HUES6 (cell line): Measurements from ENCODE around the gene TTC21A.

Source experiments
- H3K27ac ChIP-seq: 2 replicates; pipeline ENCODE4 v1.7.0; 2013; ENCODE audit warnings: low read depth, mild to moderate bottlenecking, low read length, inconsistent platforms
- H3K27me3 ChIP-seq: 2 replicates; pipeline ENCODE4 v1.6.1; 2013; ENCODE audit warnings: low read length; ENCODE audit not compliant: control insufficient read depth, insufficient read depth
- H3K36me3 ChIP-seq: 2 replicates; pipeline ENCODE4 v1.6.1; 2013; ENCODE audit warnings: low read length; ENCODE audit not compliant: control insufficient read depth, insufficient read depth
- H3K4me1 ChIP-seq: 2 replicates; pipeline ENCODE4 v1.6.1; 2013; ENCODE audit warnings: low read length; ENCODE audit not compliant: control insufficient read depth, insufficient read depth
- H3K4me3 ChIP-seq: 2 replicates; pipeline ENCODE4 v1.5.1; 2013; ENCODE audit warnings: low read depth, low read length
- H3K9ac ChIP-seq: one replicate; pipeline ENCODE4 v1.6.1; 2013; ENCODE audit warnings: mild to moderate bottlenecking, low read length
- H3K9me3 ChIP-seq: 2 replicates; pipeline ENCODE4 v1.6.1; 2013; ENCODE audit warnings: low read depth, low read length; ENCODE audit not compliant: control insufficient read depth, insufficient read depth

TTC21A gene

GRCh38 chr3:39099738-39100499, 7.6 kb upstream of the TTC21A start:
- H3K4me3 ChIP-seq, result no peak overlapping the region
- H3K27ac ChIP-seq, result no peak overlapping the region
- H3K27me3 ChIP-seq, result no peaks in the 10 kb centered on the region
- no peaks in the 10 kb centered on the region for H3K9me3 ChIP-seq
- no peak overlapping the region for H3K9ac ChIP-seq
- H3K4me1 ChIP-seq, result no peaks in the 10 kb centered on the region
- H3K36me3 ChIP-seq, result peaks cover 61% of the 10 kb centered on the region

- H3K4me3 ChIP-seq, result no peak overlapping the region
Measured at GRCh38 chr3:39100500-39100886, 7.0 kb upstream of the TTC21A start.

GRCh38 chr3:39101022-39101689, 6.3 kb upstream of the TTC21A start:
- Histone ChIP-seq H3K9me3 (no peaks in the 10 kb centered on the region), H3K36me3 (peaks cover 49% of the 10 kb centered on the region), H3K4me3 (no peak overlapping the region), H3K4me1 (peaks cover 5% of the 10 kb centered on the region; the same call in 1 of the 2 replicates), H3K27ac (no peak overlapping the region), H3K27me3 (no peaks in the 10 kb centered on the region), H3K9ac (no peak overlapping the region)

More at GRCh38 chr3:39100500-39100886, 7.0 kb upstream of the TTC21A start:
- no peak overlapping the region for H3K9ac ChIP-seq
- H3K27ac ChIP-seq, result no peak overlapping the region
- no peaks in the 10 kb centered on the region for H3K4me1 ChIP-seq
- peaks cover 56% of the 10 kb centered on the region for H3K36me3 ChIP-seq
- H3K9me3 ChIP-seq, result no peaks in the 10 kb centered on the region
- H3K27me3 ChIP-seq, result no peaks in the 10 kb centered on the region

GRCh38 chr3:39102504-39103323, 4.8 kb upstream of the TTC21A start:
- Histone ChIP-seq H3K9ac (no peak overlapping the region), H3K4me3 (no peak overlapping the region), H3K9me3 (no peaks in the 10 kb centered on the region), H3K36me3 (peaks cover 33% of the 10 kb centered on the region), H3K4me1 (peaks cover 8% of the 10 kb centered on the region; the same call in 1 of the 2 replicates), H3K27me3 (no peaks in the 10 kb centered on the region), H3K27ac (no peak overlapping the region)

GRCh38 chr3:39103324-39103693, 4.2 kb upstream of the TTC21A start:
- Histone ChIP-seq H3K9me3 (no peaks in the 10 kb centered on the region), H3K27ac (no peak overlapping the region), H3K36me3 (peaks cover 28% of the 10 kb centered on the region), H3K27me3 (0 out of 2 replicates have a peak, but pooled peaks cover 1% of the 10 kb centered on the region), H3K4me1 (peaks cover 8% of the 10 kb centered on the region; the same call in 1 of the 2 replicates), H3K4me3 (no peak overlapping the region), H3K9ac (no peak overlapping the region)

GRCh38 chr3:39103791-39104552, 3.5 kb upstream of the TTC21A start:
- peaks cover 21% of the 10 kb centered on the region for H3K36me3 ChIP-seq
- peaks cover 8% of the 10 kb centered on the region; the same call in 1 of the 2 replicates for H3K27me3 ChIP-seq
- no peaks in the 10 kb centered on the region for H3K9me3 ChIP-seq
- no peak overlapping the region for H3K4me3 ChIP-seq
- no peak overlapping the region for H3K27ac ChIP-seq
- no peak overlapping the region for H3K9ac ChIP-seq
- H3K4me1 ChIP-seq, result peaks cover 8% of the 10 kb centered on the region; the same call in 1 of the 2 replicates

- no peak overlapping the region for H3K27ac ChIP-seq
- H3K4me1 ChIP-seq, result peaks cover 8% of the 10 kb centered on the region; the same call in 1 of the 2 replicates
- H3K36me3 ChIP-seq, result peaks cover 9% of the 10 kb centered on the region
- H3K27me3 ChIP-seq, result peaks cover 8% of the 10 kb centered on the region; the same call in 1 of the 2 replicates
- H3K4me3 ChIP-seq, result no peak overlapping the region
- H3K9me3 ChIP-seq, result no peaks in the 10 kb centered on the region
- no peak overlapping the region for H3K9ac ChIP-seq
Measured at GRCh38 chr3:39104961-39105686, 2.4 kb upstream of the TTC21A start.

GRCh38 chr3:39105687-39106063, 1.8 kb upstream of the TTC21A start:
- peaks cover 8% of the 10 kb centered on the region; the same call in 1 of the 2 replicates for H3K4me1 ChIP-seq
- H3K4me3 ChIP-seq, result peak overlapping the region; percentile 89
- peaks cover 6% of the 10 kb centered on the region for H3K36me3 ChIP-seq
- H3K27me3 ChIP-seq, result peaks cover 8% of the 10 kb centered on the region; the same call in 1 of the 2 replicates
- no peak overlapping the region for H3K27ac ChIP-seq
- no peak overlapping the region for H3K9ac ChIP-seq
- H3K9me3 ChIP-seq, result no peaks in the 10 kb centered on the region

GRCh38 chr3:39106281-39106811, 1.1 kb upstream of the TTC21A start:
- H3K9me3 ChIP-seq, result no peaks in the 10 kb centered on the region
- peak overlapping the region; percentile 76 for H3K9ac ChIP-seq
- peaks cover 3% of the 10 kb centered on the region; the same call in 1 of the 2 replicates for H3K36me3 ChIP-seq
- H3K4me3 ChIP-seq, result peak overlapping the region; percentile 89
- peaks cover 8% of the 10 kb centered on the region; the same call in 1 of the 2 replicates for H3K4me1 ChIP-seq
- no peak overlapping the region for H3K27ac ChIP-seq
- peaks cover 8% of the 10 kb centered on the region; the same call in 1 of the 2 replicates for H3K27me3 ChIP-seq
